Aorta (tissue), 5 donors: Measurements from ENCODE around the gene FOSB. TPM values are rescaled to one million over a fixed set of nuclear protein-coding genes. Genes with fewer than 3 reads are reported as not detected.

Source experiments
- ATAC-seq: fragments of 200-7000 bp; cut with Tn5 transposase; one replicate; pipeline ENCODE4 v1.9.1; 2022; ENCODE audit warnings: moderate library complexity; ENCODE audit not compliant: low FRiP score
- DNase-seq, 2 donors: peaks; one replicate each; pipeline ENCODE4 v3.0.0-alpha.2; 2020
- H3K27ac ChIP-seq, 2 donors: one replicate each; pipeline ENCODE4 v1.5.1; 2013; ENCODE audit warnings: low read length in 2 of 2, mild to moderate bottlenecking in 2 of 2, moderate library complexity in 2 of 2, control low read depth in 1 of 2, inconsistent platforms in 1 of 2, low read depth in 1 of 2
- H3K27me3 ChIP-seq, 2 donors: one replicate each; pipeline ENCODE4 v1.6.1; 2013; ENCODE audit warnings: control low read depth in 1 of 2, low read length in 1 of 2, mild to moderate bottlenecking in 1 of 2, moderate library complexity in 1 of 2; ENCODE audit not compliant: insufficient read depth in 2 of 2, control insufficient read depth in 1 of 2
- H3K36me3 ChIP-seq, 2 donors: one replicate each; pipeline ENCODE4 v1.6.1; 2013; ENCODE audit warnings: control low read depth in 1 of 2, low read length in 1 of 2, mild to moderate bottlenecking in 1 of 2; ENCODE audit not compliant: insufficient read depth in 2 of 2, control insufficient read depth in 1 of 2
- H3K4me1 ChIP-seq, 2 donors: one replicate each; pipeline ENCODE4 v1.6.1; 2013; ENCODE audit warnings: low read length in 2 of 2, control low read depth in 1 of 2, mild to moderate bottlenecking in 1 of 2, moderate library complexity in 1 of 2; ENCODE audit not compliant: insufficient read depth in 2 of 2, control insufficient read depth in 1 of 2
- H3K4me3 ChIP-seq, 2 donors: one replicate each; pipeline ENCODE4 v1.5.1; 2013; ENCODE audit warnings: low read length in 2 of 2, control low read depth in 1 of 2, mild to moderate bottlenecking in 1 of 2
- H3K9me3 ChIP-seq: one replicate; pipeline ENCODE4 v1.6.1; 2013; ENCODE audit warnings: mild to moderate bottlenecking, low read length; ENCODE audit not compliant: control insufficient read depth
- WGBS, 2 donors: extraction: QIAGEN DNeasy Blood & Tissue Kit; methylation state at CpG; one replicate each; pipeline ENCODE4 v1.1.7; 2013; 5-methylcytosine and 5-hydroxymethylcytosine counted together
- intact Hi-C, 2 donors: fragments of 100-400 bp; cut with DNase I; formaldehyde crosslinking; loops; one replicate each; pipeline versions ENCODE4 v1.14.2 to v1.15.0; 2022
- polyA plus RNA-seq, 2 donors: library from polyadenylated mRNA; stranded (reverse); fragments of 200-250 nt; gene quantifications; one replicate each; pipeline ENCODE4 v1.2.3, GENCODE V29; 2013
- total RNA-seq, 2 donors: library from RNA; stranded (reverse); fragmentation: NEBNext Ultra II Directional; extraction: Animal tissue kit (Norgen Biotek cat#: 25700); gene quantifications; one replicate each; pipeline ENCODE4 v1.2.1, GENCODE V29; 2021
- donor health status: healthy with polysubstance abuse.
- donor health status: Bipolar disorder and iron deficiency.
- donor health status: DM: no; HTN: no; CAD: no.
- donor health status: DM: no; HTN: no; CAD: no.
- donor health status: DM: yes; HTN: yes; CAD: no.

The FOSB gene
- total and polyA plus RNA-seq, 4 donors: 3.1 to 754 (median 61.8) TPM

- intact Hi-C loops: no loop called here
- ATAC-seq: no peak
- DNase-seq: no peak
- Histone ChIP-seq H3K27me3 (no peaks in the 10 kb centered on the region), H3K4me1 (no peaks in the 10 kb centered on the region), H3K9me3 (no peaks in the 10 kb centered on the region), H3K4me3 (no peak overlapping the region), H3K36me3 (no peaks in the 10 kb centered on the region), H3K27ac (no peak overlapping the region)
- 84 to 86% methylated on average over 9 of the region's 9 CpGs for WGBS, 2 donors
Observed at GRCh38 chr19:45503909-45504308, 36.1 kb downstream of the FOSB start.

GRCh38 chr19:45505151-45505995 lies 37.6 kb downstream of the FOSB start:
- H3K4me3 ChIP-seq: no peak overlapping the region
- intact Hi-C loops: loop anchor here in 1 of 2 donors (5.0 kb wide), 1 partner anchor 137 kb away; no protein-coding TSS in a partner anchor
- no peaks in the 10 kb centered on the region for H3K36me3 ChIP-seq
- H3K27ac ChIP-seq: no peak overlapping the region
- no peaks in the 10 kb centered on the region for H3K27me3 ChIP-seq
- 73 to 74% methylated on average over 8 of the region's 8 CpGs for WGBS, 2 donors
- DNase-seq: no peak
- H3K9me3 ChIP-seq: no peaks in the 10 kb centered on the region
- no peaks in the 10 kb centered on the region for H3K4me1 ChIP-seq
- no peak for ATAC-seq

GRCh38 chr19:45505996-45506245 lies 38.1 kb downstream of the FOSB start:
- 68 to 71% methylated on average over 5 of the region's 5 CpGs for WGBS, 2 donors
- Histone ChIP-seq H3K4me3 (no peak overlapping the region), H3K36me3 (no peaks in the 10 kb centered on the region)

GRCh38 chr19:45506246-45506988 lies 38.6 kb downstream of the FOSB start:
- DNase-seq (peak; percentile 97 to 99), ATAC-seq (peak; percentile 90)
- peak overlapping the region in 1 of 2 donors; percentile 30 for H3K27ac ChIP-seq
- peak overlapping the region; percentile 80 to 99 for H3K4me3 ChIP-seq
- H3K4me1 ChIP-seq: no peaks in the 10 kb centered on the region
- intact Hi-C loops: loop anchor here in 1 of 2 donors (5.0 kb wide), 1 partner anchor 136 kb away; no protein-coding TSS in a partner anchor
- H3K9me3 ChIP-seq: no peaks in the 10 kb centered on the region
- no peaks in the 10 kb centered on the region for H3K27me3 ChIP-seq
- WGBS, 2 donors: 1 to 2% methylated on average over 35 to 47 of the region's 47 CpGs
- no peaks in the 10 kb centered on the region for H3K36me3 ChIP-seq

More at GRCh38 chr19:45505996-45506245, 38.1 kb downstream of the FOSB start:
- Histone ChIP-seq H3K9me3 (no peaks in the 10 kb centered on the region), H3K27me3 (no peaks in the 10 kb centered on the region), H3K4me1 (no peaks in the 10 kb centered on the region), H3K27ac (peak overlapping the region in 1 of 2 donors; percentile 7)
- DNase-seq: no peak
- ATAC-seq: no peak
- intact Hi-C loops: loop anchor here in 1 of 2 donors (5.0 kb wide), 1 partner anchor 136 kb away; no protein-coding TSS in a partner anchor

- Histone ChIP-seq H3K9me3 (no peaks in the 10 kb centered on the region), H3K27ac (peak within 1 kb of the TSS; percentile 5 to 76), H3K36me3 (no peaks in the 10 kb centered on the region), H3K4me3 (peak within 1 kb of the TSS; percentile 86 to 99), H3K27me3 (no peaks in the 10 kb centered on the region), H3K4me1 (no peaks in the 10 kb centered on the region)
- intact Hi-C loops: loop anchor here in 1 of 2 donors (5.0 kb wide), 1 partner anchor 135 kb away; no protein-coding TSS in a partner anchor
- peak; percentile 92 to 95 for DNase-seq
- 1% methylated on average over 64 to 65 of the region's 65 CpGs for WGBS, 2 donors
- ATAC-seq: peak; percentile 84
Observed at GRCh38 chr19:45506989-45507871, 39.4 kb downstream of the FOSB start, which contains the start of gene VASP. Gene VASP (plus strand): TSS chr19:45507479. CDS start chr19:45507772, 293 bp downstream.

GRCh38 chr19:45507872-45508416 lies 40.1 kb downstream of the FOSB start:
- H3K4me1 ChIP-seq: no peaks in the 10 kb centered on the region
- WGBS, 2 donors: 0% methylated on average over 22 of the region's 22 CpGs
- no peaks in the 10 kb centered on the region for H3K27me3 ChIP-seq
- H3K4me3 ChIP-seq: peak overlapping the region; percentile 86 to 99
- H3K27ac ChIP-seq: peak overlapping the region; percentile 5 to 10
- no peak for DNase-seq
- no peak for ATAC-seq
- no peaks in the 10 kb centered on the region for H3K9me3 ChIP-seq
- intact Hi-C loops: loop anchor here in 1 of 2 donors (5.0 kb wide), 1 partner anchor 134 kb away; no protein-coding TSS in a partner anchor
- no peaks in the 10 kb centered on the region for H3K36me3 ChIP-seq

- Histone ChIP-seq H3K36me3 (no peaks in the 10 kb centered on the region), H3K27me3 (no peaks in the 10 kb centered on the region), H3K27ac (peak overlapping the region; percentile 81 to 88), H3K4me3 (peak overlapping the region; percentile 86 to 99), H3K4me1 (no peaks in the 10 kb centered on the region), H3K9me3 (no peaks in the 10 kb centered on the region)
- ATAC-seq (peak; percentile 19), DNase-seq (peak in 1 of 2 donors; percentile 84)
- intact Hi-C loops: loop anchor here in 1 of 2 donors (5.0 kb wide), 1 partner anchor 134 kb away; no protein-coding TSS in a partner anchor
- WGBS, 2 donors: 0% methylated on average over 25 to 26 of the region's 26 CpGs
Observed at GRCh38 chr19:45508417-45508860, 40.6 kb downstream of the FOSB start.
